Osteoblast (primary cell): ENCODE measurements around the gene ZNF460. TPM values are rescaled to one million over a fixed set of nuclear protein-coding genes. Genes with fewer than 3 reads are reported as not detected.

ENCODE experiments used
- DNase-seq: peaks from one replicate; pipeline ENCODE4 v3.0.0; 2011; ENCODE audit warnings: low spot score, mixed read lengths; ENCODE audit not compliant: insufficient read length; ENCODE audit errors: missing footprints
- H2AFZ ChIP-seq: 2 replicates; pipeline ENCODE4 v1.6.0; 2011; ENCODE audit warnings: mild to moderate bottlenecking, low read length
- H3K27ac ChIP-seq: 2 replicates; pipeline ENCODE4 v1.5.1; 2011; ENCODE audit warnings: mild to moderate bottlenecking, low read depth, low read length, moderate library complexity
- H3K27me3 ChIP-seq: 2 replicates; pipeline ENCODE4 v1.6.0; 2012; ENCODE audit warnings: mild to moderate bottlenecking, control low read depth, inconsistent platforms, low read length, moderate library complexity; ENCODE audit not compliant: insufficient read depth
- H3K36me3 ChIP-seq: 2 replicates; pipeline ENCODE4 v1.5.1; 2011; ENCODE audit warnings: mild to moderate bottlenecking, low read length, control low read depth, moderate library complexity; ENCODE audit not compliant: insufficient read depth
- H3K4me1 ChIP-seq: 2 replicates; pipeline ENCODE4 v1.5.1; 2011; ENCODE audit warnings: mild to moderate bottlenecking, low read length, control low read depth, moderate library complexity; ENCODE audit not compliant: insufficient read depth
- H3K4me2 ChIP-seq: 2 replicates; pipeline ENCODE4 v1.6.0; 2011; ENCODE audit warnings: mild to moderate bottlenecking, low read length; ENCODE audit not compliant: insufficient read depth
- H3K4me3 ChIP-seq: fragments of 200-600 bp; sonication (generic); 3 replicates; pipeline ENCODE4 v1.5.1; 2012; ENCODE audit warnings: mild to moderate bottlenecking, low read length, inconsistent platforms; ENCODE audit not compliant: insufficient read depth
- H3K79me2 ChIP-seq: 2 replicates; pipeline ENCODE4 v1.6.0; 2012; ENCODE audit warnings: mild to moderate bottlenecking, low read length, control low read depth, inconsistent platforms; ENCODE audit not compliant: insufficient read depth
- H3K9me3 ChIP-seq: 2 replicates; pipeline ENCODE4 v1.5.1; 2011; ENCODE audit warnings: low read depth, low read length, control low read depth
- H4K20me1 ChIP-seq: 2 replicates; pipeline ENCODE4 v1.6.0; 2012; ENCODE audit warnings: mild to moderate bottlenecking, low read length, control low read depth; ENCODE audit not compliant: insufficient read depth
- CTCF ChIP-seq: IDR thresholded peaks from 2 replicates; pipeline ENCODE4 v1.5.1; 2011; ENCODE audit warnings: mild to moderate bottlenecking, low read depth, low read length, moderate library complexity; ENCODE audit errors: extremely low read depth
- total RNA-seq: library from RNA; depleted of rRNA; stranded (reverse); fragments of >200 nt; gene quantifications from 2 replicates; pipeline ENCODE4 v1.2.3, GENCODE V29; 2012

The ZNF460 gene
- total RNA-seq, 1 donor: 115 TPM

GRCh38 chr19:57334191-57334590 lies 53.9 kb downstream of the ZNF460 start:
- Histone ChIP-seq H2AFZ (no peak overlapping the region), H4K20me1 (no peaks in the 10 kb centered on the region), H3K4me1 (peaks cover 5% of the 10 kb centered on the region), H3K4me2 (no peak overlapping the region), H3K27ac (no peak overlapping the region), H3K79me2 (no peaks in the 10 kb centered on the region), H3K9me3 (no peaks in the 10 kb centered on the region), H3K36me3 (peaks cover 7% of the 10 kb centered on the region), H3K4me3 (no peak overlapping the region), H3K27me3 (no peaks in the 10 kb centered on the region)
- TF ChIP-seq CTCF: no peak
- DNase-seq: no peak

GRCh38 chr19:57338877-57339276 lies 58.6 kb downstream of the ZNF460 start:
- no peaks in the 10 kb centered on the region for H3K79me2 ChIP-seq
- DNase-seq: no peak

GRCh38 chr19:57342582-57342981 lies 62.3 kb downstream of the ZNF460 start:
- Histone ChIP-seq H3K79me2 (no peaks in the 10 kb centered on the region), H3K27me3 (no peaks in the 10 kb centered on the region), H3K27ac (no peak overlapping the region), H3K4me3 (no peak overlapping the region), H3K9me3 (no peaks in the 10 kb centered on the region), H3K36me3 (no peaks in the 10 kb centered on the region), H2AFZ (no peak overlapping the region), H3K4me2 (no peak overlapping the region), H4K20me1 (no peaks in the 10 kb centered on the region), H3K4me1 (peaks cover 5% of the 10 kb centered on the region)
- TF ChIP-seq CTCF: no peak
- DNase-seq: no peak

More at GRCh38 chr19:57338877-57339276, 58.6 kb downstream of the ZNF460 start:
- no peak for TF ChIP-seq CTCF
- H3K4me1 ChIP-seq: peaks cover 5% of the 10 kb centered on the region
- no peak overlapping the region for H3K27ac ChIP-seq
- H3K9me3 ChIP-seq: no peaks in the 10 kb centered on the region
- no peak overlapping the region for H3K4me2 ChIP-seq
- no peaks in the 10 kb centered on the region for H3K27me3 ChIP-seq
- H3K36me3 ChIP-seq: no peaks in the 10 kb centered on the region
- no peak overlapping the region for H2AFZ ChIP-seq
- H3K4me3 ChIP-seq: no peak overlapping the region
- no peaks in the 10 kb centered on the region for H4K20me1 ChIP-seq

Other genes starting within 250 kb of the ZNF460 start
- not detected in 2 replicates for gene USP29, start 160.5 kb upstream of the ZNF460 start, total RNA-seq
- not detected in 2 replicates for gene ZIM3, start 135.3 kb upstream of the ZNF460 start, total RNA-seq
- not detected in 2 replicates for gene DUXA, start 113.0 kb upstream of the ZNF460 start, total RNA-seq
- gene ZNF264, start 89.0 kb upstream of the ZNF460 start, total RNA-seq: 26.5 and 32.9 TPM in 2 replicates
- gene AURKC, start 49.5 kb upstream of the ZNF460 start, total RNA-seq: 0.29 and 1.4 TPM in 2 replicates
- gene ZNF805, start 39.9 kb upstream of the ZNF460 start, total RNA-seq: 32.1 and 34.0 TPM in 2 replicates
- gene ZNF543, start 40.0 kb downstream of the ZNF460 start, total RNA-seq: 10.6 and 11.9 TPM in 2 replicates
- gene ZNF304, start 70.8 kb downstream of the ZNF460 start, total RNA-seq: 10.6 and 11.6 TPM in 2 replicates
- gene TRAPPC2B, start 83.1 kb downstream of the ZNF460 start, total RNA-seq: 12.3 and 13.0 TPM in 2 replicates
- 3.5 and 5.1 TPM in 2 replicates for gene ZNF547, start 83.1 kb downstream of the ZNF460 start, total RNA-seq
- 23.6 and 27.9 TPM in 2 replicates for gene ZNF548, start 109.4 kb downstream of the ZNF460 start, total RNA-seq
- 12.7 and 15.6 TPM in 2 replicates for gene ZNF17, start 130.7 kb downstream of the ZNF460 start, total RNA-seq
- 5.6 and 8.7 TPM in 2 replicates for gene ZNF749, start 154.8 kb downstream of the ZNF460 start, total RNA-seq
- 0.29 and 0.72 TPM in 2 replicates for gene VN1R1, start 176.7 kb downstream of the ZNF460 start, total RNA-seq
- 19.2 and 22.1 TPM in 2 replicates for gene ZNF772, start 197.1 kb downstream of the ZNF460 start, total RNA-seq
- 18.3 and 19.9 TPM in 2 replicates for gene ZNF419, start 207.3 kb downstream of the ZNF460 start, total RNA-seq
- gene ZNF773, start 219.5 kb downstream of the ZNF460 start, total RNA-seq: 23.6 and 30.0 TPM in 2 replicates
- gene ZNF549, start 246.9 kb downstream of the ZNF460 start, total RNA-seq: 5.8 and 6.5 TPM in 2 replicates